ENCODE measurements around the gene SAFB.

GRCh38 chr19:5652261-5652660 lies 29.4 kb downstream of the SAFB start:
- TF ChIP-seq POLR2AphosphoS5 (IDR thresholded peaks at IDR 0.05; ENCODE audit: low read depth, low read length) = no peak
- no peak for TF ChIP-seq POLR2A (IDR thresholded peaks at IDR 0.05; ENCODE audit: low read depth, low read length)
